GM15510 (cell line): Measurements from ENCODE around the gene CDO1.

ENCODE experiments used
- POLR2A ChIP-seq: IDR thresholded peaks from 3 replicates; pipeline ENCODE4 v1.6.1; 2011; ENCODE audit warnings: borderline replicate concordance; ENCODE audit not compliant: insufficient read length; ENCODE audit errors: extremely low read depth

Gene CDO1

GRCh38 chr5:115816226-115817081, at the start of gene CDO1:
CDO1 (minus strand) TSS chr5:115816659; CDS start chr5:115816397, 262 bp downstream.
- no peak for TF ChIP-seq POLR2A

GRCh38 chr5:115859378-115859777, 42.9 kb upstream of the CDO1 start:
- no peak for TF ChIP-seq POLR2A

- TF ChIP-seq POLR2A, result no peak
Observed at GRCh38 chr5:115858396-115858795, 41.9 kb upstream of the CDO1 start.

DNA sequence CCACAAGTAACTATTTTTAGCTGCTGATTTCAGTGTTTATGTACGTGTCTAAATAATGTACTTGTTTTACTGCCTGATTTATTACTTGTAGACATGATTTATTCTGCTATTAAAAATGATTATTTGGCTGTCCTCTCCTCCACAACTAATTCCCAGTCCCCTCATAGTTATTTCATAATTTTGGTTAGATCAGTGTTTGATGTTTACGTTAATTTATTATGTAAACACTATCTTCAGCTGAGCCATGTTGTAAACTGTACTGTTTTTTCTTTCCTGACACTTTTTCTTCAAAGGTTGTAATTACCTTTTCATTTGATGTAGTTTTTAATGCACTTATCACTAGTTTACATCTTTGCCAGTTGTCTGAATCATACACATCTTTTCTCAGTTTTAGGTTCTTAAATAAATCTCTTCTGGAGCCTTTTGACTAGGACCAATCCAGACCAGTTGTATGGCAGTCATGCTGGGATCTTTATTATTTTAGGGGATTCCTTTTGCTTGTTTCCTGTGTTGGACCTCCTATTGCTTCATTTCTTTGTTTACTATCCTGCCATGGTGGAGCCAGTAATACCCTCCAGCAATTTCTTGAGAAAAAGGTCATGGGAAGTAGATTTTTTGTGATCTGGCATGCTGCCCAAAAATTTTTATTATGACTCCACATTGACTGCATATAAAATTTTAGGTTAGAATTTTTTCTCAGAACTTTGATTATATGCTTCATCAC, 41.3 kb upstream of the CDO1 start:
- TF ChIP-seq POLR2A, result no peak

GRCh38 chr5:115857057-115857479, 40.6 kb upstream of the CDO1 start:
- no peak for TF ChIP-seq POLR2A

GRCh38 chr5:115855959-115856358, 39.5 kb upstream of the CDO1 start:
- no peak for TF ChIP-seq POLR2A

GRCh38 chr5:115854139-115854538, 37.7 kb upstream of the CDO1 start:
- no peak for TF ChIP-seq POLR2A

DNA sequence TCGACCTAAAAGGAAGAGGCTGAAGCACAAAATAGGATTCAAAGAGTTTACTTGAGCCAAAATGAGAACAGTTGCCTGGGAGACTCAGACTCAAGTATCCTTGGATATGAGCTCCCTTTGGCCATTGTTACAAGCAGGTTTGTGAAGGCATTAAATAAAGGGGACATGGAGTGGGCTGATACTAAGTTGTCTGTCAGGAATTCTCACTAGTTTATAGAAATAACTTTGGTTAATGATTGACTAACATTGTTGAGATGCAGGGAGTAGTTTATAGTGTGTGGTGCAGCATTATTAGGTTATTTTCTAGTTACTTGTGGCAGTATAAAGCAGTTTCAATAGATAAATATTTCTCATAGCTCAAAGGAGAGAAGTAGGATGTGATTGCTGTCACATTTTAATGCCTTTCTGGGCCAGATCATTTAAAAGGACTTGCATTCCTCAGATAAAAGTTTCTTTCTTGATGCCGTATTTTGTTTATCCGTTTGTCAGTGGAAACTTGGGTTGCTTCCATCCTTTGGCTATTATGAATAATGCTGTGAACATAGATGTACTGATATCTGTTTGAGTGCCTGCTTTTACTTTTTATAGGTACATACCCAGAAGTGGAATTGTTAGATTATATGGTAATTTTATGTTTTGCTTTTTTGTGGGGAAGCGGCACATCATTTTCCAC, 34.4 kb upstream of the CDO1 start:
- no peak for TF ChIP-seq POLR2A

DNA sequence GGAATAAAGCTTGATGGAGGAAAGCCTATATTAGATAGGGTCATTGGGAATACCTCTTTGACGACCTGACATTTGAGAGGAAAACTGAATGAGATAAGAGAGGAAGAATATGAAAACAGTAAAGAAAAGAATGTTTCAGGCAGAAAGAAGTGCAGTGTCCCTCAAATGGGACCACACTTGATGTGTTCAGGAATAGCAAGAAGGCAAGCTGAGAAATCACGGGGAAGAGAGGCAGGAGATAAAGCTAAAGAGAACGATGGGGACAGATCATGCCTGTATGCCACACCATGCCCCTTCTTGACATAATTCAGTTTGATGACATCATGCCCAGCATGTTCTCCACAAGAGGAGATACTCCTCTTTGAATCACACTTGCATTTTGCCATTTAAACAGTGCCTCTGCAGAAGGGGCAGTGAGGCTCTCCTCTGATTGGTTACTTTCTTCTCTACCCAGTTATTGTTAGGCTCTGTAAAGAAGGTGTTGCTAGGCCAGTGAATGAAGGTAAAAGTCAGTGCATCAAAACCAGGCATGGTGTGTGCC, 32.9 kb upstream of the CDO1 start:
- TF ChIP-seq POLR2A, result no peak

DNA sequence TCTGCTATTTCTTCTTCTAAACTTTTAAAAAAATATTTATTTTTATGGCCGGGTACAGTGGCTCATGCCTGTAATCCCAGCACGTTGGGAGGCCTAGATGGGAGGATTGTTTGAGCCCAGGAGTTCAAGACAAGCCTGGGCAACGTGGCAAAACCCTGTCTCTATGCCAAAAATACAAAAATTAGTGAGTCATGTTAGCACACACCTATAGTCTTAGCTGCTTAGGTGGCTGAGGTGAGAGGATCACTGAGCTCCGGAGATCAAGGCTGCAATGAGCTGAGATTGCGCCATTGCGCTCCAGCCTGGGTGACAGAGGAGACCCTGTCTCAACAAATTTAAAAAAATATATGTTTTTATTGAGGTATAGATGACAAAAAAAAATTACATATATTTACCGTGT, 30.8 kb upstream of the CDO1 start:
- TF ChIP-seq POLR2A, result no peak

DNA sequence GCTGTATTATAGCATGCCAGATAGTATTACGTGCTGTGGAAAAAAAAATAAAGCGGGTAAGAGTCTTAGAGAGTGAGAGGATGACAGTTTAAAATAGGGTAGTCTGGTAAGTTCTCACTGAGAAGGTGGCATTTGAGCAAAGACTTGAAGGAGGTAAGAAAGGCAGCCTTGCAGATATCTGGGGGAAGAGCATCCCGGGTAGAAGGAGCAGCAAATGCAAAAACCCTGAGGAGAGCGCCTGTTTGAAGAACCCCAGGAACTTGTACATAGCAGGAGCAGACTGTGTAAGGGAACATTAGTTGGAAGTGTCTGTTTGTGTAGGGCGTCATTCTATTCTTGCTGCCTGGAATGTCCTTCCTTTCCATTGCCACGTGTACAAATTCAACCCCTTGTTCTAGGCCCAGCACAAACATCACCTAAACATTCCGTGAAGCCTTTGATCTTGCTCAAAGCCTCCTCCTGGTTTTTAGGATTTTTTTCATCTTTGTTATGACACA, 27.9 kb upstream of the CDO1 start:
- no peak for TF ChIP-seq POLR2A

- TF ChIP-seq POLR2A, result no peak
Observed at GRCh38 chr5:115843444-115844130, 27.1 kb upstream of the CDO1 start.

DNA sequence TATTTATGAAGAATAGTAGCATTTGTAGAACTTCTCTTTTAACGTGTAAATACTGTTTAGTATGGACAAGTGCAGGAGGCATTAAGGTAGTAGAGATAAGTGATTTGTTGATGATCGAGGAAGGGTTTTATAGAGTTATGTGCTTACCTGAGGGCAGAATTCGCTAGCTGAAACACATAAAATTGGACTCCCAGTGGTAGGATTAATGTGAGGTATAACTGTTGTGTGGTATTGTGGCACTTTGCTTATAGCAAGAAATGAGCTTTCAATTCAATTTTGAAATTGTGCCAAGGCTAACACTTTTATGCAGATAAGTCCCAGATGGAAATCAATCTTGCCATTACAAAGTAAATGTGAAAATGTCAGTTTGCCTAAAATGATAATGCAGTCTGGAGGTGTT, 26.5 kb upstream of the CDO1 start:
- TF ChIP-seq POLR2A, result no peak
